ENCODE results near the gene NFATC4. TPM values are rescaled to one million over a fixed set of nuclear protein-coding genes. Genes with fewer than 3 reads are reported as not detected.

The NFATC4 gene
- total RNA-seq, result 4.4 TPM

DNA sequence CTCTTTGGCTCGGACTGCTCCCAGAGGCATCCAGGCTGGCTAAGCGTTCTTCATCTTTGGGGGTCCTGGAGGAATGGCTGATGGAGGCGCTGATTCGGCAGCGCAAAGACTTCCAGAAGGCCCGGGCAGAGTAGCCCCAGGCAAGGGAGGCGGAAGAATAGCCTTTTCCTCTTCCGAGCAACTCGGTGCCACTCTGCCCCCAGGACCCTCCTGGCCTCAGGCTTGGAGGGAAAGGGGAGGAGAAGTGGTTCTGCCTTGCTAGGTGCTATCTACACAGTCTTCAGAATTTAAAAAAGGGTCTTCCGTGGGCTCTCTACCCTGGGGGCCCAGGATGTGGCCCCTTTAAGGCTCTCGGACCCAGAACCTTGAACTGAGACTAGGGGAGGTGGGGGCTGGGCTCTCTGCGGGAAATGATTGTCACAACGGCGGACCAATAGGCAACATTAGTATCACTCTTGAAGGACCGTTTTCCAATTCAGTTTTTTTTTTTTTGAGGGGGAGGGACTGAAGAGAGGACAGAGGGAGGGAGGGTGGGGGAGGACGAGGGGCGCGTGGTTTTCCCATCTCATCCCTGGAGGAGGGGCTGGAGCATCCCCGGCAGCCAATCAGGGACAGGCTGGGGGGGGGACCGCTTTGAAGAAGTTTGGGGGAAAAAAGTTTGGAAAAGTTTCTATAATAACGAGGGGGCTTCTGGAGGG lies at the start of gene NFATC4:
Gene NFATC4 (plus strand): TSS at position 671 of the 698 bp plus-strand sequence. CDS start 157 bp downstream, outside the sequence.

DNA sequence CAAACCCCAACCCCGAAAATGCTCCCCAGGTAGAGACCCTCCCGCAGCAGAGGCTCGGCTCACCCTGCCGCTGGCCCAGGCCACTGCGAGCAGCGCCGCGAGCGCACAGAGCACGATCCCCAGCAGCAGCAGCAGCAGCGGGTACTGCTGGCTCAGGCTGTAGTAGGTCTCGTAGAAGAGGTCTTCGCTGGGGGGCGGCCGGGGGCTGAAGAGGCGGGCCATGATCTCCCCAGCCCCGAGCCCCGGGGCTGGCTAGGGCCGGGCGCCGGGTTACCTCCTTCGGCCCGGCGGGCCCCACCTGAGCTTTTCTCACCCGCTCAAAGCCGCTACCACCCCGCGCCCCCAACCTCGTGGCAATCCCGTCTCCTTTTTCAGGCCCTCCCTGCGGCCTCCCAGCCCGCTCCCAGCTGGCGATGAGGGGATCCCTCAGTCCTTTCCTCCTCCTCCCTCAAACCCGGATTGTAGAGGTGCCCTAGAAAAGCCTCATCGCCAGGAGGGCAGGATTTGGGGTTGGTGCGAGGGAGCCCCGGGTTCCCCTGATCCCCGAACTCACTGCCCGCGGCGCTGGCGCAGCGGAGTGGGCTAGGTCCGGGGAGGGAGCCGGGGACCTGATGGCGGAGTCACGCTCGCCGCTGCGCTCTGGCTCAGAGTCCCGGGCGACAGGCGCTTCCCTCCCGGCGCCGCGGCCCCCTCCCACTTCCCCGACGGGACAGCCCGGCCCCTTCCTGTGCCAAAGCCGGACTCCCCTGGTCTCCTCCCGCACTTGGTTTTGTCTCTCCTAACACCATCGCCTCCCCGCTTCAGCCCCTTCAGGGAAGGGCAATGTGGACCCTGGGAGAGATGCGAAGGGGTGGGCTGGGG lies 33.3 kb upstream of the NFATC4 start, which contains the start of gene ADCY4:
Gene ADCY4 (minus strand): TSS at position 641 of the 861 bp plus-strand sequence. CDS start 419 bp downstream, at position 222.

DNA sequence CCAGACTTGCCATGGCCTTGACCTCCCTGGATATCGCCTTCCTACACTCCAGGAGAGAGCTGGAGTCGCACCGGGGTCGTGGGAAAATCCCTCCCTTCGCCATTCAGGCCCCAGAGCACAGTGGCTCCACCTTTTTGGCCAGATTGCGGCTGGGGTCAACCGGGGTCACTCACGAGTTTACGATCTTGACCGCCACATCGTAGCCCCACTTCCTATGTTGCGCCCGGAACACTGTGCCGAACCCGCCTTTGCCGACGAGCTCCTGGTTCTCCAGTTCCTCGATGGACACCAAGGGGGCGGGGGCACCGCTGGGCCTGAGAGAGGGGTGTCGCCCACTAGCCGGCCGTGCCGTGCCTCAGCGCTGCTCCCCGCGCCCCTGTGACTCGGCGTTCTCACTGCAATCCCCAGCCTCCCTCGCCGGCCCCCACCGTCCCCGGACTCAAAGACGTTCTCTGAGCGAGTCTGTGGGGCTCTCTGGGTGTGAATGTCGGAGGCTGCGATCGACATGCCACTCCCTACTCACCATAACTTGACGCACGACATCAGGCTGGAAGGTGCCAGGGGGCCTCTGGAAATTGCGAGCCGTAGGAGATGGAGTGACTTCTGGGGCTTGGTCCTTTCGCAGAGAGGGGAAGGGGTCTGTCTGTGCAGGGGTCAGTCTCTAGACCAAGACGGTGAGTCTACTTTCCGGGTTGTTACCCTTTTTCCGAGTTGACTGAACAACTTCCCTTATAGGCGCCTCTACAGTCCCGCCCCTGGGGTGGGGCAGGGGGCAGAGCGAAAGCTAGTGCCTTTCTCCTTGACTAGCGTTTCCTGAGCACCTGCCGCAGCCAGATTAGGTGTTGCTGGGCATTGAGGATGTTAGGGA lies 28.5 kb upstream of the NFATC4 start, which contains the start of gene RIPK3:
Gene RIPK3 (minus strand): TSS at position 708 of the 868 bp plus-strand sequence. CDS start 165 bp downstream, at position 543.

DNA sequence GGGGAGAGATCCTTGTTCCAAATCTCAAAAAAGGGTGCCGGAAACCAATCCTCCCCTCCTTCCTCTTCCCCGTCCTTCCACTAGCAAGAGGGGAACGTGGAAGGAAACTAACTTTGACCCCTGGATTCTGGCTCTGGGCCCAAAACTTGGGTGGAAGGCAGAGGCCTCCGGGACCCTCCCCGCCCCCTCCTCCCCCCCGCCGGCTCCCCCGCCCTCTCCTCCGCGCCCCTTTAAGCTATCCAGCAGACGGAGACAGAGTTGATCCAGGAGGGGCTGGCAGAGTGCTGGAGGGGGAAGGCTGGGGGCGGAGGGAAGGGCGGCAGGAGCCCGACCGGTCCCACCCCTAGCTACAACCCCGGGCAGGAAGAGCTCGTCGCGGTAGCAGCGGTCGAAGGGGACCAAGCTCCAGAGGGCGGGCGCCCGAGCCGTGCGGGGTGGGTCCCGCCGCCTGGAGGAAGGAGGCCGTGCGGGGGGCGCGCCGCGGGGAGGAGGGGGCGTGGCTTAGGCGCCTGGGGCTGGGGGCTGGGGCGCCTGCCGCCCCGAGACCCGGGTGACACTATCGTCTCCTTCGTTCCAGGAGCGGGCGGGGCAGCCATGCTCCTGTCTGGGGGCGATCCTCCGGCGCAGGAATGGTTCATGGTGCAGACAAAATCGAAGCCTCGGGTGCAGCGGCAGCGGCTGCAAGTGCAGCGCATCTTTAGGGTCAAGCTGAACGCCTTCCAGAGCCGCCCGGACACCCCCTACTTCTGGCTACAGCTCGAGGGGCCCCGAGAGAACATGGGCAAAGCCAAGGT lies 30.9 kb downstream of the NFATC4 start, which contains the start of gene NYNRIN:
Gene NYNRIN (plus strand): TSS at position 351 of the 794 bp plus-strand sequence. CDS start 244 bp downstream, at position 595.

Small RNAs within 50 kb of the gene (small RNA-seq; reads per million reads assigned to genes)
- gene RF00026 (ENCODE audit: low replicate concordance), result not detected

Other genes starting within 250 kb of the NFATC4 start
- gene FITM1, start 237.5 kb upstream of the NFATC4 start, total RNA-seq, result 0.94 TPM
- gene PSME1, start 232.0 kb upstream of the NFATC4 start, total RNA-seq, result 23.2 TPM
- 10.0 TPM for gene EMC9, start 226.6 kb upstream of the NFATC4 start, total RNA-seq
- gene PSME2, start 221.6 kb upstream of the NFATC4 start, total RNA-seq, result 22.2 TPM
- 38.5 TPM for gene RNF31, start 220.7 kb upstream of the NFATC4 start, total RNA-seq
- gene IRF9, start 206.9 kb upstream of the NFATC4 start, total RNA-seq, result 17.5 TPM
- 33.8 TPM for gene REC8, start 196.1 kb upstream of the NFATC4 start, total RNA-seq
- gene IPO4, start 179.4 kb upstream of the NFATC4 start, total RNA-seq, result 18.2 TPM
- gene TM9SF1, start 172.7 kb upstream of the NFATC4 start, total RNA-seq, result 20.7 TPM
- gene TSSK4, start 162.5 kb upstream of the NFATC4 start, total RNA-seq, result not detected
- gene CHMP4A, start 154.7 kb upstream of the NFATC4 start, total RNA-seq, result 35.1 TPM
- gene MDP1, start 152.1 kb upstream of the NFATC4 start, total RNA-seq, result 25.0 TPM
- 62.3 TPM for gene NEDD8, start 135.8 kb upstream of the NFATC4 start, total RNA-seq
- 34.7 TPM for gene GMPR2, start 135.3 kb upstream of the NFATC4 start, total RNA-seq
- gene TINF2, start 125.6 kb upstream of the NFATC4 start, total RNA-seq, result 51.3 TPM
- 4.4 TPM for gene TGM1, start 105.0 kb upstream of the NFATC4 start, total RNA-seq
- 30.7 TPM for gene RABGGTA, start 96.6 kb upstream of the NFATC4 start, total RNA-seq
- gene DHRS1, start 68.4 kb upstream of the NFATC4 start, total RNA-seq, result 13.8 TPM
- gene NOP9, start 68.3 kb upstream of the NFATC4 start, total RNA-seq, result 25.4 TPM
- gene CIDEB, start 60.2 kb upstream of the NFATC4 start, total RNA-seq, result 5.6 TPM
- gene LTB4R2, start 58.0 kb upstream of the NFATC4 start, total RNA-seq, result 2.2 TPM
- 1.6 TPM for gene LTB4R, start 56.7 kb upstream of the NFATC4 start, total RNA-seq
- 3.1 TPM for gene ADCY4, start 33.1 kb upstream of the NFATC4 start, total RNA-seq
- not detected for gene RIPK3, start 28.2 kb upstream of the NFATC4 start, total RNA-seq
- 34.7 TPM for gene NYNRIN, start 30.8 kb downstream of the NFATC4 start, total RNA-seq
- not detected for gene CBLN3, start 61.5 kb downstream of the NFATC4 start, total RNA-seq
- 22.5 TPM for gene KHNYN, start 61.8 kb downstream of the NFATC4 start, total RNA-seq
- 24.7 TPM for gene SDR39U1, start 74.6 kb downstream of the NFATC4 start, total RNA-seq
- not detected for gene CMA1, start 140.1 kb downstream of the NFATC4 start, total RNA-seq
- gene CTSG, start 208.1 kb downstream of the NFATC4 start, total RNA-seq, result not detected
- not detected for gene GZMH, start 241.5 kb downstream of the NFATC4 start, total RNA-seq